Suprapubic skin (tissue), 4 donors: ENCODE results near the gene WFDC13.

Source experiments
- POLR2A ChIP-seq, 2 donors: fragments of 450-650 bp; IDR thresholded peaks; one replicate each; pipeline ENCODE4 v1.6.1; 2017; ENCODE audit warnings: antibody characterized with exemption in 2 of 2, mild to moderate bottlenecking in 2 of 2, moderate library complexity in 2 of 2
- POLR2AphosphoS5 ChIP-seq, 3 donors: sonication (generic); formaldehyde crosslinking; IDR thresholded peaks; one replicate each; pipeline ENCODE4 v1.6.1; 2017; ENCODE audit warnings: antibody characterized with exemption in 3 of 3

DNA sequence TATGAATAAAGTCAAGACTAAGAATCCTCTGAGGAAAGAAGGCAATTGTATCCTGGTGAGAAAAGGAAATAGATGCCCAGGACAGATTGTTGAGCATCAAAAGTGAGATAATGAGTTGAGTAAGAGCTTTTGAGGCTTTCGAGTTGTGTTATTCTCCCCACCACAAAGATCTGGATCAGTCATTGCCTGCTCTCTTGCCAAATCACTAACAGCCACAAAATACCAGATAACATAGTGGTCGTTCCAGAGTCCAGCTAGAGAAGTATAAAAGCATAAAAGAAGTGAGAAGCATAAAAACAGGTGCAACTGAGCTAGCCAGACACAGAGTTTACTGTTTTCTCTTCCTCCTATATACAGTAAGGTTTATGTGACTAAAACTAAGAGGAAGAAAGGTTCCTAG lies 25.2 kb downstream of the WFDC13 start:
- TF ChIP-seq POLR2A (IDR thresholded peaks at IDR 0.05) (no peak), POLR2AphosphoS5 (IDR thresholded peaks at IDR 0.05) (no peak)
